GM19025 (cell line): ENCODE data around the gene ALAD.
A peak's percentile ranks its signal among the peaks of the same experiment; 100 is the strongest.

ENCODE experiments used
- ATAC-seq: cut with Tn5 transposase; IDR thresholded peaks from one replicate; pipeline ENCODE4 v1.9.1; 2021; ENCODE audit warnings: mild to moderate bottlenecking, low read depth, moderate library complexity; ENCODE audit not compliant: unreplicated experiment

The ALAD gene

DNA sequence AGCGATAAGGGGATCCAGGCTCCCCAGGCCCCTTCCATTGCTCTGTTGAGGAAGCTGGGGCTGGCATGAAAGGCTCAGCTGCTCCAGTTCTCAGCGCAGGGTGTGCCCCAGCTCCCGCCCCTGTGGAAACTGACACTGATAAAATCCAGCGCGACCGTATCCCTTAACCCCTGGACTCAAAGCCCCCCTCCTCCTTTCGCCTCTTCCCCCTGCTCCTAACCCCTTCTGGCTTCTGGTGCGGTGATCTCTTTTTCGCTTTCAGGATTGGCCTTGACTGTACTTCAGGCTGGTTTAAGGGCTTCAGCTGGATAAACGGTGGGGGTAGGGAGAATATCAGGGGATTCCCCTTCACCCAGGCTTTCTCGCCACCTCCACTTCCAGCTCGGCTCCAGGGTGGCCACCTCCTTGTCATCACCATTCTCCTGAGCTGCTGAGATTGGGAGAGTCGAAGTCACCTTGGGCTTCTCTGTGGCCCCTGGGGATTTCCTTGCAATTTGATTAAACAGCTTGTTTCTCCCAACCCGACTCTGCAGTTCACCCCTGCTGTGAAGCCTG is 50.9 kb downstream of the ALAD start:
- no peak for ATAC-seq

DNA sequence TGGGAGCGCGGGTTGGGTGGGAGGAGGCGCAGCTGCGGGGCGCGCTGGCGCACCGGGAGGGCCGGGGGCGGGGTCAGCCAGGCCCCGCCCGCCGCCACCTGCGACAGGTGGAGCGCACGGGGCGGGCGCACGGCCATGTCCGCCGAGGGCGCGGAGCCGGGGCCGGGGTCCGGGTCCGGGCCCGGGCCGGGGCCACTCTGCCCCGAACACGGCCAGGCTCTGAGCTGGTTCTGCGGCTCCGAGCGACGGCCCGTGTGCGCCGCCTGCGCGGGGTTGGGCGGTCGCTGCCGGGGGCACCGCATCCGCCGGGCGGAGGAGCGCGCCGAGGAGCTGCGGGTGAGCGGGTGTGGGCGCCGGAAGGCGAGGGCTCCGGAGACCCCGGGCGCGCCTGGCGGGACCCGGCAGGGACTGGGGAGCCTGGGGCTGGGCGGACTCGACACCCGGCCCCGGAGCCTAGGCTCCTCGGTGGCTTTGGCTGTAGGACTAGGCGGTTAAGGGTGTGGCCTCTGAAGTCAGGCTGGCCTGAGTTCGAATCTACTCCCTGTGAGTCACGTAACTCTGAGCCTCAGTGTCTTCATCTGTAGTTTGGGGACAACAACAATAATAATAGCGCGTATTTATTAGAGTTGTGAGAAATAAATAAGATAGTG is 51.5 kb downstream of the ALAD start, which contains the start of gene BSPRY:
Gene BSPRY, plus strand, starts transcription at position 97 of the 650 bp plus-strand sequence. Its CDS starts 39 bp downstream, at position 136.
- peak; percentile 37 for ATAC-seq

GRCh38 chr9:113349066-113349444 is 52.0 kb downstream of the ALAD start:
- ATAC-seq = no peak

DNA sequence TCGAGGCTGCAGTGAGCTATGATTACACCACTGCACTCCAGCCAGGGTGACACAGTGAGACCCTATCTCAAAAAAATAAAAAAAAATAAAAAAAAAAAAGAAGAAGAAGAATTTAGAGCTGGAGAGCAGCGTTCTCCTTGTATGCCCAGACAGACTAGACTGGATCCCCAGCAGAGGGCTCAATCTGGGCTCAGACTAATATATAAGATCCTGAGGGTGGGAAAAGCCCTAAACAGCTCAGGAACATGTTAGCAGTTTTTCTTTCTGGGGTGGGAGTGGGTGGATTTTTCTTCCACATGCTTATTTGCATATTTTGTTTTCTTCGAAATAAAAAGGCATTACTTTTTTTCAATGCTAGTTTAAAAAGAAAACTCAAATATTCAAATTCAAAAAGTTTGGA is 52.6 kb downstream of the ALAD start:
- ATAC-seq = no peak

- no peak for ATAC-seq
These were observed 55.4 kb downstream of the ALAD start for GRCh38 chr9:113345671-113346070.

- ATAC-seq = no peak
These were observed 55.9 kb downstream of the ALAD start for GRCh38 chr9:113345190-113345589.

DNA sequence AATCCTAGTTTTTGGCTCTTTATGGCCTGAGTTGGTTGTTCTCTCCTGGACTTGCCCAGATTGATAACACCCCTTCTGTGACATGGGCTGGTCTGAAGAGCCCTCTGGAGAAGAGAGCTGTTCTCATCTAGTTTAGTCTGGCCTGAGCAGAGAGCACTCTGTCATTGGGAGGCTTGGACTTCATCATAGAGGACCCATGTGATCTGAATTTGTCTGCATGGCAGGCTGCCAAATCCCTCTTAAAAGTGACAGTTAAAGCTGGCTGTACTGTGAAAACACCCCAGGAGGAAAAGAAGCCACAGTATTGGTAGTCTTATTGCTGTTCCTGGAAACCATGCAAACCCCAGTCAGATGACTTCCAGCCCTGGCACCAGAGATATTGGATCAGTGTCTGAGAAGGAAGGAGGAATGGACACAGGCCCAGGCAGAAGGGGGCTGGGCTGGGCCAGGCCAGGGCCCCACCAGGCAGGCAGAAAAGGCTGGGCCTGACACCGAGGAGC is 57.3 kb downstream of the ALAD start:
- ATAC-seq = no peak

- no peak for ATAC-seq
These were observed 59.2 kb downstream of the ALAD start for GRCh38 chr9:113341712-113342410.

GRCh38 chr9:113340011-113340699 is 60.9 kb downstream of the ALAD start, which contains the start of gene WDR31:
Gene WDR31, minus strand, starts transcription at chr9:113340275. Its CDS starts 8,253 bp downstream, at chr9:113332022.
- peak; percentile 97 for ATAC-seq

- no peak for ATAC-seq
These were observed 63.4 kb downstream of the ALAD start for GRCh38 chr9:113337714-113338113.
